GM18511 (cell line): ENCODE results near the gene TGFBR3L.

Experiments
- ATAC-seq: cut with Tn5 transposase; IDR thresholded peaks from one replicate; pipeline ENCODE4 v1.9.1; 2021; ENCODE audit warnings: mild to moderate bottlenecking, moderate library complexity; ENCODE audit not compliant: unreplicated experiment

The TGFBR3L gene

GRCh38 chr19:7914598-7915045 is at the start of gene TGFBR3L:
TSS of gene TGFBR3L (plus strand) at chr19:7914830.
- no peak for ATAC-seq

- ATAC-seq, result no peak
Measured at GRCh38 chr19:7865262-7865911, 49.2 kb upstream of the TGFBR3L start.

GRCh38 chr19:7866399-7867091 is 48.1 kb upstream of the TGFBR3L start:
- ATAC-seq, result no peak

GRCh38 chr19:7867092-7867844 is 47.4 kb upstream of the TGFBR3L start:
- no peak for ATAC-seq

GRCh38 chr19:7868326-7868670 is 46.3 kb upstream of the TGFBR3L start:
- no peak for ATAC-seq

GRCh38 chr19:7868671-7869452 is 45.8 kb upstream of the TGFBR3L start:
- ATAC-seq, result peak; percentile 74

GRCh38 chr19:7869453-7869909 is 45.1 kb upstream of the TGFBR3L start:
- ATAC-seq, result peak; percentile 56

- ATAC-seq, result no peak
Measured at GRCh38 chr19:7869910-7870511, 44.6 kb upstream of the TGFBR3L start.

GRCh38 chr19:7870571-7871436 is 43.8 kb upstream of the TGFBR3L start:
- ATAC-seq, result no peak

- no peak for ATAC-seq
Measured at GRCh38 chr19:7871437-7872305, 43.0 kb upstream of the TGFBR3L start.

- ATAC-seq, result no peak
Measured at GRCh38 chr19:7872306-7873204, 42.1 kb upstream of the TGFBR3L start.

- ATAC-seq, result no peak
Measured at GRCh38 chr19:7873304-7874075, 41.1 kb upstream of the TGFBR3L start.

- ATAC-seq, result no peak
Measured at GRCh38 chr19:7874076-7874896, 40.3 kb upstream of the TGFBR3L start, which contains the start of gene PRR36. TSS of gene PRR36 (minus strand) at chr19:7874390. CDS start at chr19:7873689, 701 bp downstream.

GRCh38 chr19:7874897-7875273 is 39.7 kb upstream of the TGFBR3L start:
- ATAC-seq, result no peak

GRCh38 chr19:7877249-7877836 is 37.3 kb upstream of the TGFBR3L start:
- no peak for ATAC-seq
